Choroid plexus epithelial cell (primary cell): ENCODE results near the gene WBP2.
A peak's percentile ranks its signal among the peaks of the same experiment; 100 is the strongest.

ENCODE experiments used
- DNase-seq: peaks from one replicate; pipeline ENCODE4 v3.0.0-alpha.2; 2010; ENCODE audit warnings: low read depth
- H3K4me3 ChIP-seq: 2 replicates; pipeline ENCODE4 v1.5.1; 2011; ENCODE audit warnings: low read depth, mild to moderate bottlenecking, control low read depth, low read length, moderate library complexity
- CTCF ChIP-seq: conservative IDR thresholded peaks from 2 replicates; pipeline ENCODE4 v1.5.1; 2011; ENCODE audit warnings: low read depth, mild to moderate bottlenecking, control low read depth, inconsistent platforms, low read length, moderate library complexity

Gene WBP2

GRCh38 chr17:75876938-75877751 is 22.0 kb upstream of the WBP2 start:
- peak; percentile 88 for DNase-seq
- peak overlapping the region; percentile 66 for H3K4me3 ChIP-seq
- TF ChIP-seq CTCF = no peak

GRCh38 chr17:75876190-75876937 is 21.2 kb upstream of the WBP2 start:
- peak overlapping the region; percentile 66 for H3K4me3 ChIP-seq
- no peak for DNase-seq
- peak; percentile 24 for TF ChIP-seq CTCF

GRCh38 chr17:75875940-75876189 is 20.7 kb upstream of the WBP2 start:
- no peak overlapping the region for H3K4me3 ChIP-seq
- TF ChIP-seq CTCF = no peak
- no peak for DNase-seq

GRCh38 chr17:75875182-75875939 is 20.2 kb upstream of the WBP2 start:
- H3K4me3 ChIP-seq = no peak overlapping the region
- no peak for DNase-seq
- no peak for TF ChIP-seq CTCF

GRCh38 chr17:75874323-75875181 is 19.4 kb upstream of the WBP2 start:
- no peak for TF ChIP-seq CTCF
- no peak overlapping the region for H3K4me3 ChIP-seq
- DNase-seq = no peak

- no peak for DNase-seq
- no peak overlapping the region for H3K4me3 ChIP-seq
- no peak for TF ChIP-seq CTCF
These were observed 18.6 kb upstream of the WBP2 start for GRCh38 chr17:75873587-75874322.
